Epithelial cell of proximal tubule (primary cell): Measurements from ENCODE around the gene ZNF548. TPM values are rescaled to one million over a fixed set of nuclear protein-coding genes. Genes with fewer than 3 reads are reported as not detected.
"Not testable (repeated sequence)": the region's sequence is repeated elsewhere in the genome, so short reads cannot be mapped to it uniquely, and the experiment has no call there.

Source experiments
- DNase-seq: peaks from one replicate; pipeline ENCODE4 v3.0.0-alpha.2; 2011; ENCODE audit warnings: low read depth
- H3K4me3 ChIP-seq: 2 replicates; pipeline ENCODE4 v1.5.1; 2011; ENCODE audit warnings: low read depth, mild to moderate bottlenecking, low read length
- CTCF ChIP-seq: conservative IDR thresholded peaks from 2 replicates; pipeline ENCODE4 v1.5.1; 2012; ENCODE audit warnings: low read depth, mild to moderate bottlenecking, low read length
- total RNA-seq: library from RNA; depleted of rRNA; stranded (reverse); fragments of >200 nt; gene quantifications from 2 replicates; pipeline ENCODE4 v1.2.3, GENCODE V29; 2015

Gene ZNF548
- total RNA-seq, 1 donor from 2014 or later = 6.1 TPM

GRCh38 chr19:57357406-57357805, 32.2 kb upstream of the ZNF548 start:
- TF ChIP-seq CTCF = no peak
- H3K4me3 ChIP-seq = no peak overlapping the region

DNA sequence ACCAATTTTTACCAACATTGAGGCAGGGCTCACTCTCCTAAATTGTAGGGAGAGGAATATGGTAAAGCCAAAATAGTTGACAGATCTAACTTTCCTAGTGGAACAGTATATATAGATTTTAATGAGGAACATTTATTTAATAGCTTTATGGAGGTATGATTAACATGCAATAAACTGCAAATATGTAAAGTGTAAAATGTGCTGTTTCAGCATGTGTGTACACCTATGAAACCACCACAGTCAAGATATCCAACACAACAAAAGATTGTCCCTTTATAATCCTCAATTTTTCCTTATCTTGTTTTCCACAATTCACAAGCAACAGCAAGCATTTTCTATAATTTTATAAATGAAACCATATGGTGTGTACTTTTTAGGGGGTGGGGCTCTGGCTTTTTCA, 30.4 kb upstream of the ZNF548 start:
- DNase-seq = no peak
- no peak overlapping the region for H3K4me3 ChIP-seq
- TF ChIP-seq CTCF = no peak

More at GRCh38 chr19:57357406-57357805, 32.2 kb upstream of the ZNF548 start:
- DNase-seq = no peak

GRCh38 chr19:57362419-57362818, 27.2 kb upstream of the ZNF548 start:
- DNase-seq = no peak
- no peak for TF ChIP-seq CTCF
- peak overlapping the region; percentile 89 for H3K4me3 ChIP-seq

GRCh38 chr19:57362997-57363687, 26.5 kb upstream of the ZNF548 start, which contains the start of the genes TRAPPC2B and ZNF547:
Gene TRAPPC2B (plus strand): TSS chr19:57363551. CDS start chr19:57364834, 1,283 bp downstream.
Gene ZNF547 (plus strand): TSS chr19:57363551. CDS start chr19:57368556, 5,005 bp downstream.
- peak within 1 kb of the TSS; percentile 89 for H3K4me3 ChIP-seq
- DNase-seq = peak; percentile 94
- TF ChIP-seq CTCF = no peak

DNA sequence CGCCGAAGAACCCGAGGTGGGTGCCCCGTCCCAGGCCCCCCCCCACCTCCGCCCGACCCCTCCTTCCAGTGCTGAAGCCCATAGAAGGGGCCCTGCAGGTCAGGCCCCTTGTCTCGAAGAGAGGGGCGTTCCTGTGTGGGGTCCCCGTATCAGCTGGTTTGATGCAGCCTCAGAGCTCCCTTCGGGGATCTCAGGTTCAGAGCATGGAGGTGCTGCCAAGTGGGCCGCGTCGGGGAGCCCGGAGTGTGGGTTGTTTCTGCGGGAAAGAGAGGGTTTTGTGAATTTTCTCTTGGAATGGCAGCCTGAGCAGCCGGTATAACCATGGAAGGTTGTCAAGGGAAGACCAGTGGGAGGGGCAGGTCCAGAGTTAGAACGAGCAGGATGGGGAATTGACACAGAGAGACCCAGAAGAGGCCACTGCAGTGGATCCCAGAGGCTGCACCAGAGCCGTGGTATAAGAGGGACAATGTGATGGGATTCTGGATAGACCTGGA, 25.9 kb upstream of the ZNF548 start:
- no peak for TF ChIP-seq CTCF
- H3K4me3 ChIP-seq = peak overlapping the region; percentile 89
- no peak for DNase-seq

GRCh38 chr19:57366776-57367175, 22.9 kb upstream of the ZNF548 start:
- no peak for DNase-seq
- no peak overlapping the region for H3K4me3 ChIP-seq
- no peak for TF ChIP-seq CTCF

GRCh38 chr19:57374179-57374578, 15.5 kb upstream of the ZNF548 start:
- no peak for DNase-seq
- no peak overlapping the region for H3K4me3 ChIP-seq
- TF ChIP-seq CTCF = no peak

GRCh38 chr19:57374647-57375046, 15.0 kb upstream of the ZNF548 start:
- DNase-seq, H3K4me3 ChIP-seq: not testable (repeated sequence)
